Thyroid gland (tissue), 4 donors: ENCODE data around the gene ULK4. TPM values are rescaled to one million over a fixed set of nuclear protein-coding genes. Genes with fewer than 3 reads are reported as not detected.

Source experiments
- DNase-seq, 2 donors: peaks; one replicate each; pipeline ENCODE4 v3.0.0-alpha.2; 2019
- H3K27ac ChIP-seq, 3 donors: fragments of 200-600 bp; sonication (generic); 1 replicate in 2 of 3; 2 replicates in 1 of 3; pipeline ENCODE4 v1.5.1; 2016 to 2019; ENCODE audit warnings: mild to moderate bottlenecking in 1 of 3, moderate library complexity in 1 of 3
- H3K27me3 ChIP-seq: fragments of 200-600 bp; sonication (generic); one replicate; pipeline ENCODE4 v1.5.1; 2019
- H3K36me3 ChIP-seq, 2 donors: fragments of 200-600 bp; sonication (generic); one replicate each; pipeline ENCODE4 v1.5.1; 2016 to 2019
- H3K4me1 ChIP-seq, 2 donors: fragments of 200-600 bp; sonication (generic); one replicate each; pipeline ENCODE4 v1.5.1; 2017 to 2019
- H3K4me3 ChIP-seq, 3 donors: fragments of 200-600 bp; sonication (generic); replicated peaks in 1 of 3; 1 replicate in 2 of 3; 2 replicates in 1 of 3; pipeline ENCODE4 v1.5.1; 2016; ENCODE audit warnings: mild to moderate bottlenecking in 1 of 3
- H3K9me3 ChIP-seq: fragments of 200-600 bp; sonication (generic); one replicate; pipeline ENCODE4 v1.5.1; 2017
- CTCF ChIP-seq, 6 experiments: fragments of 200-600 bp in 3 of 6; fragments of 450-650 bp in 3 of 6; sonication (generic) in 3 of 6; IDR thresholded peaks; one replicate each; pipeline ENCODE4 v1.5.1; 2016 to 2019; ENCODE audit warnings: antibody characterized with exemption in 6 of 6, mild to moderate bottlenecking in 2 of 6, inconsistent platforms in 1 of 6, moderate library complexity in 1 of 6
- POLR2A ChIP-seq, 2 donors: fragments of 450-650 bp; IDR thresholded peaks; one replicate each; pipeline ENCODE4 v1.6.1; 2017; ENCODE audit warnings: antibody characterized with exemption in 2 of 2, mild to moderate bottlenecking in 2 of 2, moderate library complexity in 1 of 2
- WGBS, 2 donors: methylation state at CpG; one replicate each; pipeline ENCODE4 v1.1.5; 2017; 5-methylcytosine and 5-hydroxymethylcytosine counted together
- intact Hi-C: fragments of 100-400 bp; cut with DNase I; formaldehyde crosslinking; loops from one replicate; pipeline ENCODE4 v1.15.1; 2023
- total RNA-seq, 4 donors: library from RNA; depleted of rRNA; stranded (reverse); fragments of >200 nt; gene quantifications; one replicate each; pipeline ENCODE4 v1.2.3, GENCODE V29; 2016

Gene ULK4
- total RNA-seq, 4 donors from 2014 or later = 18.7 to 58.2 (median 43.3) TPM

DNA sequence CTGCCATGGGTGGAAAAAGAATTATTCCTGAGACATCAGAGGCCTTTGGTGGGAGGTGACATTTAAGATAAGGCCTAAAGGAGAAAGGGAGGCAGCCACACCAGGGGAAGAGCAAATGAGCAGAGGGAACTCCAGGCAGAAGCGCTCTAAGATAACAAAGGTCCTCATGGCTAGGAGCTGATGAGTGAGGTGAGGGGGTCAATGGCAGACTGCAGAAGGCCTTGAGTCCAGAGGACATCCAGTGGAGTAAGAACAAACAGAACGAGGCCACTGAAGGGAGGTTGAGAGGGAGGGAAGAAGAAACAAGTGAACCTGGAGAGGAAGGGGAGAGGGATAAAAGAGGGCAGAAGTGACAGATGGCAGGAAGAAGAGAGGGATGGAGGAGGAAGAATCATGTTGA lies 665.3 kb downstream of the ULK4 start:
- TF ChIP-seq CTCF (IDR thresholded peaks at IDR 0.05) = no peak
- TF ChIP-seq POLR2A (IDR thresholded peaks at IDR 0.05) = no peak
- no peaks in the 10 kb centered on the region for H3K36me3 ChIP-seq
- DNase-seq = no peak
- H3K4me1 ChIP-seq = no peaks in the 10 kb centered on the region
- no peaks in the 10 kb centered on the region for H3K27me3 ChIP-seq
- no peaks in the 10 kb centered on the region for H3K9me3 ChIP-seq
- WGBS, 2 donors = 91 to 92% methylated on average over 2 of the region's 2 CpGs
- H3K27ac ChIP-seq = no peak overlapping the region
- intact Hi-C loops = no loop called here
- no peak overlapping the region for H3K4me3 ChIP-seq

DNA sequence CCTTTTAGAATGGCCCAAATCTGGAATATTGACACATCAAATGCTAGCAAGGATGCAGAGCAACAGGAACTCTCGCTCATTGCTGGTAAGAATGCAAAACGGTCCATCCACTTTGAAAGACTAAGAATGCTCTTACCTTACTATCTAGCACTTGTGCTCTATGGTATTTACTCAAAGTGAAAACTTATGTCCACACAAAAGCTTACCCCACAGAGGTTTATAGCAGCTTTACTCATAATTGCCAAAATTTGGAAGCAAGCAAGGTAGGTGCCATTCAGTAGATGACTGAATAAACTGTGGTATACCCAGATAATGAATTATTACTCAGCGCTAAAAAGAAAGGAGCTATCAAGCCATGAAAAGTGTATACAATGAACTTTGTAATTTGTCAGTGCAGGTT lies 666.2 kb downstream of the ULK4 start:
- no peak overlapping the region for H3K4me3 ChIP-seq
- no peaks in the 10 kb centered on the region for H3K4me1 ChIP-seq
- no peaks in the 10 kb centered on the region for H3K36me3 ChIP-seq
- no peak overlapping the region for H3K27ac ChIP-seq
- intact Hi-C loops = no loop called here
- no peaks in the 10 kb centered on the region for H3K27me3 ChIP-seq
- H3K9me3 ChIP-seq = no peaks in the 10 kb centered on the region
- no peak for DNase-seq
- TF ChIP-seq POLR2A (IDR thresholded peaks at IDR 0.05) = no peak
- 84 to 98% methylated on average over 3 of the region's 3 CpGs for WGBS, 2 donors

DNA sequence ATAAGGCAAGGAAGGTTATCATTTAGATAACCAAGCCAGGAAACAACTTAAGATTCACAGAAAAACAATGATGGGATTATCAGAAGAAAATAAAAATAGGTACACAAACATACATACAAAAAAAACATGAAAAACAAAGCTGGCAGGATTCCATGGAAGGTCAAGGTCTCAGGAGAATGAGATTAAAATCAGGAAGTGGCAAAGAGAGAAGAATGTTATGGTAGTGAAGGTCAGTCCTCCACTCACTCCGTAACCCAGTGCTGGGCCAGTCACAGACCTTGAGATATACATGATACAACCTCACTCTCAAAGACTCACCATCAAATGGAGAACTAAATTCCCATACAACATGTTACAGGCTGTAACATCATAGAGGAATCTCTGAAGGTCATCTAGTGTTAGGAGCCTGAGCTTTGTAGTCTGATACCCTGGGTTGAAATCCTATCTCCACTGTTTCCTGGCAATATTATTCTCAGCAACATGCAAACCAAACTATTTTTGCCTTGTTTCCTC lies 668.7 kb downstream of the ULK4 start:
- intact Hi-C loops = no loop called here
- Histone ChIP-seq H3K27me3 (no peaks in the 10 kb centered on the region), H3K4me3 (no peak overlapping the region), H3K36me3 (no peaks in the 10 kb centered on the region), H3K4me1 (no peaks in the 10 kb centered on the region), H3K27ac (no peak overlapping the region), H3K9me3 (no peaks in the 10 kb centered on the region)
- WGBS, 2 donors = 88 to 91% methylated on average over 1 of the region's 1 CpG
- no peak for DNase-seq
- TF ChIP-seq CTCF (IDR thresholded peaks at IDR 0.05) (no peak), POLR2A (IDR thresholded peaks at IDR 0.05) (no peak)

GRCh38 chr3:41290736-41291135 lies 671.2 kb downstream of the ULK4 start:
- TF ChIP-seq POLR2A (IDR thresholded peaks at IDR 0.05) (no peak), CTCF (IDR thresholded peaks at IDR 0.05) (no peak)
- Histone ChIP-seq H3K36me3 (no peaks in the 10 kb centered on the region), H3K27ac (no peak overlapping the region), H3K4me1 (no peaks in the 10 kb centered on the region), H3K9me3 (no peaks in the 10 kb centered on the region), H3K27me3 (no peaks in the 10 kb centered on the region), H3K4me3 (no peak overlapping the region)
- no peak for DNase-seq
- WGBS, 2 donors = 94 to 97% methylated on average over 4 of the region's 4 CpGs
- intact Hi-C loops = no loop called here

GRCh38 chr3:41290306-41290705 lies 671.6 kb downstream of the ULK4 start:
- Histone ChIP-seq H3K36me3 (no peaks in the 10 kb centered on the region), H3K4me3 (no peak overlapping the region)
- 92 to 100% methylated on average over 2 of the region's 2 CpGs for WGBS, 2 donors

More at GRCh38 chr3:41290306-41290705, 671.6 kb downstream of the ULK4 start:
- H3K4me1 ChIP-seq = no peaks in the 10 kb centered on the region
- TF ChIP-seq POLR2A (IDR thresholded peaks at IDR 0.05) (no peak), CTCF (IDR thresholded peaks at IDR 0.05) (no peak)
- DNase-seq = no peak
- intact Hi-C loops = no loop called here
- H3K27me3 ChIP-seq = no peaks in the 10 kb centered on the region
- no peak overlapping the region for H3K27ac ChIP-seq
- H3K9me3 ChIP-seq = no peaks in the 10 kb centered on the region
